H1 (cell line): ENCODE measurements around the gene GLTP. TPM values are rescaled to one million over a fixed set of nuclear protein-coding genes. Genes with fewer than 3 reads are reported as not detected.

Source experiments
- CTCF ChIA-PET: fragments of 300-600 bp; sonication (Branson Sonifier 250); formaldehyde crosslinking; loops from one replicate; lab custom pipeline; 2021; ENCODE audit not compliant: partially characterized antibody; lab: Charles Lee
- POLR2A ChIA-PET: fragments of 300-600 bp; sonication (Branson Sonifier 250); formaldehyde crosslinking; loops from one replicate; lab custom pipeline; 2021; ENCODE audit warnings: inconsistent platforms; ENCODE audit not compliant: partially characterized antibody; lab: Charles Lee
- DNase-seq, 2 experiments: peaks; one replicate each; pipeline versions ENCODE4 v3.0.0 to v3.0.0-alpha.2; 2010 to 2022; ENCODE audit warnings: low spot score in 2 of 2, low read depth in 1 of 2, mixed read lengths in 1 of 2
- FAIRE-seq: peaks from 2 replicates; lab custom pipeline; 2011; peaks lifted over from hg19 to GRCh38; lab: Jason Lieb, UNC
- H2AFZ ChIP-seq: 2 replicates; pipeline ENCODE4 v1.8.1; 2012; ENCODE audit warnings: low read length, inconsistent platforms
- H2AK5ac ChIP-seq: 2 replicates; pipeline ENCODE4 v1.6.1; 2013; ENCODE audit warnings: low read depth, low read length
- H2BK120ac ChIP-seq: replicated peaks from 2 replicates; pipeline ENCODE3; 2013; ENCODE audit warnings: low read depth, low read length, inconsistent platforms
- H2BK12ac ChIP-seq: 2 replicates; pipeline ENCODE4 v1.6.1; 2013; ENCODE audit warnings: low read depth, low read length
- H2BK15ac ChIP-seq: 2 replicates; pipeline ENCODE4 v1.6.1; 2013; ENCODE audit warnings: low read length
- H2BK20ac ChIP-seq: 2 replicates; pipeline ENCODE4 v1.6.1; 2013; ENCODE audit warnings: low read length
- H2BK5ac ChIP-seq: 2 replicates; pipeline ENCODE4 v1.6.1; 2013; ENCODE audit warnings: low read depth, low read length
- H3K14ac ChIP-seq: 2 replicates; pipeline ENCODE4 v1.6.1; 2013; ENCODE audit warnings: inconsistent platforms; ENCODE audit not compliant: insufficient read length
- H3K18ac ChIP-seq: 2 replicates; pipeline ENCODE4 v1.6.1; 2013; ENCODE audit warnings: low read length; ENCODE audit errors: extremely low read depth
- H3K23ac ChIP-seq: 2 replicates; pipeline ENCODE4 v1.6.1; 2013; ENCODE audit warnings: inconsistent platforms; ENCODE audit not compliant: insufficient read length
- H3K23me2 ChIP-seq: 2 replicates; pipeline ENCODE4 v1.6.1; 2013; ENCODE audit warnings: low read depth, low read length
- H3K27ac ChIP-seq: 2 replicates; pipeline ENCODE4 v1.6.1; 2011; ENCODE audit warnings: low read depth, low read length, inconsistent platforms
- H3K27me3 ChIP-seq, 4 experiments: replicated peaks in 1 of 4; 1 replicate in 1 of 4; 2 replicates in 3 of 4; pipeline versions ENCODE4 v1.6.1 to v1.8.1; 2011 to 2013; ENCODE audit warnings: low read length in 3 of 4, mild to moderate bottlenecking in 3 of 4, inconsistent platforms in 2 of 4, mixed read lengths in 2 of 4, moderate library complexity in 1 of 4; ENCODE audit not compliant: control insufficient read depth in 3 of 4, insufficient read depth in 3 of 4; ENCODE audit errors: extremely low read depth in 1 of 4
- H3K36me3 ChIP-seq, 4 experiments: 2 replicates each; pipeline versions ENCODE4 v1.6.1 to v1.8.1; 2011 to 2013; ENCODE audit warnings: mild to moderate bottlenecking in 4 of 4, low read length in 3 of 4, moderate library complexity in 2 of 4, control low read depth in 1 of 4, inconsistent platforms in 1 of 4; ENCODE audit not compliant: insufficient read depth in 4 of 4, control insufficient read depth in 2 of 4
- H3K4ac ChIP-seq: replicated peaks from 2 replicates; pipeline ENCODE3; 2013; ENCODE audit warnings: low read length, low read depth, mixed read lengths, inconsistent platforms; ENCODE audit not compliant: insufficient read length
- H3K4me1 ChIP-seq, 4 experiments: replicated peaks in 1 of 4; 1 replicate in 1 of 4; 2 replicates in 3 of 4; pipeline versions ENCODE4 v1.6.1 to v1.8.1; 2011 to 2013; ENCODE audit warnings: low read length in 3 of 4, inconsistent platforms in 2 of 4, mixed read lengths in 1 of 4; ENCODE audit not compliant: insufficient read depth in 4 of 4, control insufficient read depth in 3 of 4
- H3K4me2 ChIP-seq, 2 experiments: 2 replicates each; pipeline versions ENCODE4 v1.6.1 to v1.8.1; 2011 to 2013; ENCODE audit warnings: low read depth in 2 of 2, low read length in 2 of 2, control low read depth in 1 of 2, inconsistent platforms in 1 of 2, mild to moderate bottlenecking in 1 of 2; ENCODE audit not compliant: insufficient read depth in 1 of 2
- H3K4me3 ChIP-seq, 4 experiments: fragments of 200-600, 300-600 bp in 1 of 4; sonication (generic), shearing (Covaris generic), sonication (Bioruptor Twin) in 1 of 4; 2 replicates each; pipeline versions ENCODE4 v1.5.1 to v1.8.1; 2011 to 2016; ENCODE audit warnings: low read length in 4 of 4, low read depth in 3 of 4, control low read depth in 2 of 4, inconsistent platforms in 2 of 4, mild to moderate bottlenecking in 2 of 4, mixed read lengths in 1 of 4, moderate library complexity in 1 of 4; ENCODE audit not compliant: insufficient read depth in 2 of 4; ENCODE audit errors: extremely low read depth in 1 of 4
- H3K56ac ChIP-seq: replicated peaks from 2 replicates; pipeline ENCODE3; 2013; ENCODE audit warnings: low read depth, mild to moderate bottlenecking, mixed read lengths, low read length, inconsistent platforms; ENCODE audit not compliant: insufficient read length
- H3K79me1 ChIP-seq: 2 replicates; pipeline ENCODE4 v1.6.1; 2013; ENCODE audit warnings: low read depth, low read length, control low read depth
- H3K79me2 ChIP-seq, 2 experiments: 2 replicates each; pipeline versions ENCODE4 v1.6.1 to v1.8.1; 2012 to 2013; ENCODE audit warnings: low read length in 2 of 2, mild to moderate bottlenecking in 2 of 2, inconsistent platforms in 1 of 2; ENCODE audit not compliant: insufficient read depth in 2 of 2, control insufficient read depth in 1 of 2
- H3K9ac ChIP-seq, 4 experiments: replicated peaks in 1 of 4; 1 replicate in 1 of 4; 2 replicates in 3 of 4; pipeline versions ENCODE4 v1.6.1 to v1.8.1; 2011 to 2013; ENCODE audit warnings: low read depth in 3 of 4, low read length in 3 of 4, control low read depth in 2 of 4, mild to moderate bottlenecking in 2 of 4, moderate library complexity in 2 of 4, inconsistent platforms in 1 of 4; ENCODE audit errors: extremely low read depth in 1 of 4
- H3K9me3 ChIP-seq, 2 experiments: 2 replicates each; pipeline versions ENCODE4 v1.6.1 to v1.8.1; 2012 to 2013; ENCODE audit warnings: mild to moderate bottlenecking in 2 of 2, moderate library complexity in 2 of 2, control low read depth in 1 of 2, inconsistent platforms in 1 of 2, low read depth in 1 of 2, low read length in 1 of 2, mixed read lengths in 1 of 2; ENCODE audit not compliant: insufficient read depth in 2 of 2
- H4K20me1 ChIP-seq, 2 experiments: replicated peaks in 1 of 2; 2 replicates each; pipeline versions ENCODE3 to v1.8.1; 2011 to 2013; ENCODE audit warnings: inconsistent platforms in 2 of 2, low read length in 2 of 2, mild to moderate bottlenecking in 1 of 2; ENCODE audit not compliant: insufficient read depth in 2 of 2, control insufficient read depth in 1 of 2
- H4K5ac ChIP-seq: 2 replicates; pipeline ENCODE4 v1.6.1; 2013; ENCODE audit warnings: low read length, low read depth, mixed read lengths, inconsistent platforms; ENCODE audit not compliant: insufficient read length
- H4K8ac ChIP-seq: 2 replicates; pipeline ENCODE4 v1.8.0; 2013; ENCODE audit warnings: mild to moderate bottlenecking, moderate library complexity, low read length, inconsistent platforms; ENCODE audit not compliant: insufficient read depth; ENCODE audit errors: extremely low read depth
- H4K91ac ChIP-seq: replicated peaks from 2 replicates; pipeline ENCODE3; 2013; ENCODE audit warnings: low read length, mixed read lengths, inconsistent platforms; ENCODE audit not compliant: insufficient read length
- ASH2L ChIP-seq: fragments of 200-600, 300-600 bp; sonication (generic); IDR thresholded peaks from one replicate; pipeline ENCODE4 v1.7.1; 2017; ENCODE audit warnings: low read length
- WGBS, 2 experiments: shearing (Covaris generic) in 1 of 2; methylation state at CpG; one replicate each; pipeline versions ENCODE4 v1.1.6 to v1.1.7; 2013 to 2015; ENCODE audit warnings: low lambda C conversion rate in 2 of 2, mixed read lengths in 2 of 2, inconsistent platforms in 1 of 2, low coverage in 1 of 2, missing lambda C conversion rate in 1 of 2; ENCODE audit not compliant: insufficient replicate concordance in 2 of 2, insufficient coverage in 1 of 2, insufficient read length in 1 of 2; ENCODE audit errors: extremely low coverage in 1 of 2, missing lambda C conversion rate in 1 of 2; 5-methylcytosine and 5-hydroxymethylcytosine counted together
- polyA plus RNA-seq, 7 experiments: library from polyadenylated mRNA; depleted of rRNA in 3 of 7; stranded (reverse) in 5 of 7; unstranded in 2 of 7; fragments of >200 nt in 5 of 7; fragments of 200-250 nt in 2 of 7; gene quantifications; 1 replicate in 5 of 7; 2 replicates in 1 of 7; 4 replicates in 1 of 7; pipeline versions ENCODE4 v1.2.1 to v1.2.3, GENCODE V29; 2011 to 2013; ENCODE audit warnings: missing spikeins in 2 of 7, mixed read lengths in 2 of 7
- total RNA-seq: library from RNA; stranded (reverse); fragmentation: NEBNext Ultra II Directional; extraction: Animal tissue kit (Norgen Biotek cat#: 25700); gene quantifications from 2 replicates; pipeline ENCODE4 v1.2.1, GENCODE V29; 2021

GLTP gene
- total and polyA plus RNA-seq, 2 of the 8 experiments (the other 6 are each of a cell fraction or from before 2014, with no cell fraction given): 9.8 to 26.1 TPM

DNA sequence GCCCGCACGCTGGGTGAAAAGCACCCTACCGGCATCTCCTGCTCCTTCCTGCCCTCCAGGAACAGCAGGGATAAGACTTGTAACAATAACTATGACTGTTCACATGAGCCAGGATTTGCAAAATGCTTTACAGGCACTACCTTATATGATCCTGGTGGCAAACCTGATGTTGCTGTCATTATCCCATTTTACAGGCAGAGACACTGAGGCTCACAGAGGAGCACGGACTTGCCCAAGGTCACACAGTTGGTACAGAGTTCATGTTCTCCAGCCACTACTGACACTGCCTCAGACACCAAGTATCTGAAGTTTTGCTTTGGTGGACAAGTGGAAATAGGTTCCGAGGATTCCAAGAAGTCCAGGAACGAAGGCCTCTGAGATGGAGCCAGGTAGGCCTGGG, 22.6 kb downstream of the GLTP start:
- no peak overlapping the region for H2AK5ac ChIP-seq
- peaks cover 0 to 2% of the 10 kb centered on the region in 2 experiments for H4K20me1 ChIP-seq
- no peak for TF ChIP-seq ASH2L
- H4K8ac ChIP-seq: no peak overlapping the region
- H3K23me2 ChIP-seq: no peaks in the 10 kb centered on the region
- H3K56ac ChIP-seq: no peak overlapping the region
- no peaks in the 10 kb centered on the region for H3K79me2 ChIP-seq
- peaks cover 0 to 2% (median 0%) of the 10 kb centered on the region in 4 experiments; a peak in 4 of 8 replicates for H3K36me3 ChIP-seq
- no peaks in the 10 kb centered on the region; the same call in 1 of the 2 replicates for H3K79me1 ChIP-seq
- no peak overlapping the region for H2BK20ac ChIP-seq
- H3K9ac ChIP-seq: no peak overlapping the region
- no peaks in the 10 kb centered on the region for H3K27me3 ChIP-seq
- FAIRE-seq (no peak), DNase-seq (no peak)
- H3K23ac ChIP-seq: no peak overlapping the region
- H2BK12ac ChIP-seq: no peak overlapping the region
- H3K4me2 ChIP-seq: no peak overlapping the region
- H2BK15ac ChIP-seq: no peak overlapping the region
- CTCF ChIA-PET: interaction anchor here (0.8 to 9.4 kb wide), 10 partner anchors 9 to 69 kb away, joined by 3 to 80 read pairs (median 4); partner anchors contain the start of gene TCHP
- no peak overlapping the region for H4K91ac ChIP-seq
- no peaks in the 10 kb centered on the region for H3K4me1 ChIP-seq
- no peak overlapping the region for H3K4ac ChIP-seq
- no peak overlapping the region for H3K27ac ChIP-seq
- POLR2A ChIA-PET: interaction anchor here (0.9 to 1.1 kb wide), 2 partner anchors 44 to 88 kb away, joined by 3 read pairs; no protein-coding TSS in a partner anchor
- H3K14ac ChIP-seq: no peak overlapping the region
- H2AFZ ChIP-seq: no peak overlapping the region
- no peak overlapping the region for H2BK5ac ChIP-seq
- H4K5ac ChIP-seq: no peak overlapping the region
- H3K18ac ChIP-seq: no peak overlapping the region
- H2BK120ac ChIP-seq: no peak overlapping the region
- WGBS, 2 experiments: 98% methylated on average over 6 of the region's 6 CpGs; no CpG with 5 or more reads in 1 of the 2 experiments
- H3K4me3 ChIP-seq: no peak overlapping the region
- no peaks in the 10 kb centered on the region for H3K9me3 ChIP-seq
